Activated CD8-positive, alpha-beta memory T cell treated with anti-CD3 and anti-CD28 coated beads, Interleukin-2, amount 50 U/mL, for 4 hours (primary cell): ENCODE data around the gene SPEF1.

Experiments used
- DNase-seq: peaks from one replicate; pipeline ENCODE4 v3.0.0-alpha.2; 2020

The SPEF1 gene

DNA sequence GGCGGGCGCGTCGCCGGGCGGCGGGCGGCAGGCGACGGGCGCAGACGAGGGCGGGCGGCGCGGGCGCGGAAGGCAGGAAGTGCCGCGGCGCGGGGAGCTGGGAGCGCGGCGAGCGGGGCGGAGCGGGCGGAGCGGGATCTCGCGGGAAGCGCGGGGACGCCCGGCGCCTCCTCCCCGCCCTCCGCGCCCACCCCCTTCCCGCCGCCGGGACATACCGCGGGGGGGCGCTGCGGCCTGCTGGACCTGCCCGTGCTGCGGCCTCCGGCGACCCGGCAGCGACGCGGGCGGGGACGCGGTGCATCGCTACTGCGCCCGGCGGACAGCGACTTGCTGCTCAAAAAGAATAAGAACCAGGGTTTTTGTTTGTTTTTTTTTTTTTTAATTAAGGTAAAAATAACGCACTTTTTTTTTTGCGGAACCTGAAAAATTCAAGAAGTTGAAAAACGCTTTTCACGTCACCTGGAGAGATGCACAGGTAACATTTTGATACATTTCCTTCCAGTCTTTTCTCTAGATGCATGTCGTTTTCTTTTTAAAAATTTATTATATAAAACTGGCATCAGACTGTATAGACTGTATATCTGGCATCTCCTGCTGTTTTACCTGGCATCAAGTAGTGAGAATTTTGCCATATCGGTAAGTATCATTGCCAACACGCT, 5.5 kb upstream of the SPEF1 start, which contains the start of gene CENPB:
Gene CENPB (minus strand): TSS at position 76 of the 659 bp plus-strand sequence. CDS start 257 bp downstream, outside the sequence.
- peak; percentile 91 for DNase-seq

DNA sequence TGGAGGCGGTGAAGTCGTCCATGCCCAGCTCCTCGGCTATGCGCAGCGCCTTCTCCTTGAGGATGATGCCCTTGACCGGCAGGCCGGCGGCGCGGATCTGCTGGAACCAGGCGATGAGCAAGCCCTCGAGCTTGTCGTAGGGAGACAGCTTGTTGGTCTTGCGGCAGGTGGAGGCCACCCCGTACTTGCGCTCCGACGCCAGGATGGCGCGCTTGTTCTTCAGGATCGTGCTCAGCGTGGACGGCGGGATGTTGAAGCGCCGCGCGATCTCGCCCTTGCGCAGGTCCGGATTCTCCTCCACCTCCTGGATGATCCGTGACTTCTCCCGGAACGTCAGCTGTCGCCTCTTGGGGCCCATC, 4.9 kb upstream of the SPEF1 start:
- DNase-seq: no peak

DNA sequence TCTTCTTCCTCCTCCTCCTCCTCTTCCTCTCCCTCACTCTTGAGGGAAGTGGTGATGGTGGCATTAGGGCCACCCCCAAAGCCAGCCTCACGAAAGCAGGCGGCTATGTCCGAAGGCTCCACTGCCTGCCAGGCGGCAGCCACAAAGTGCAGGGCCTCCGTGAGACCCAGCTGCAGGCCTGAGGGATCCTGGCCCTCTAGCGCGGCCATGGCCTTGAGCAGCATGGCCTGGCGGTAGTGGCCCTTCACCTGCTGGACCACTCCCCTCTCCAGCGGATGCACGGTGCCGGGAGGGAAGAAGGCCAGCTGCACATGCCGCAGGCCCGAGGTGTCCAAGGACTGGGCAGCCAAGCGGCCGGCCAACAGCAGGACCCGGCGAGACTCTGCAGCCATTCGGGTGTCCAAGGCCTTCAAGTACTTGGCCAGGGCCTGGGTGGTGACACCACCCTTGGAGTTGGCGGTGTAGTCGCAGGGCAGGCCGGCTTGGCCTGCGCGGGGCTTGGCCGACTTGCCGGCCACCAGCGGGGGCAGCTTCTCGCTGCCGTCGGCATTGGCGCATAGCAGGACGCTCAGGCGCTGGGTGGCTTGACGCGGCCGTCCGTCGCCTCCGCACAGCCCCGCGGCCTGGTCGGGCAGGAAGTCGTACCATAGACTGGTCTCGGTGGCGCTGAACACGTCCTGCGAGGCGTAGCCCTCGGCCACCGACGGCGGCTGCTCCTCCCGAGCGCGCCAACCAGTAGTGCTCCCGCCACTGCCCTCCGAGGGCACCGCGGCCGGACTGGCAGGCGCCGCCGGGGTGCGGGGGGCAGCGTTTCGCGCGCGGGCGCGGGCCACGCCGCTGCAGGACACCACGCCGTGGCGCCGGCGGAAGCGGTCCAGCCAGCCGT, 4.2 kb upstream of the SPEF1 start:
- DNase-seq: no peak

DNA sequence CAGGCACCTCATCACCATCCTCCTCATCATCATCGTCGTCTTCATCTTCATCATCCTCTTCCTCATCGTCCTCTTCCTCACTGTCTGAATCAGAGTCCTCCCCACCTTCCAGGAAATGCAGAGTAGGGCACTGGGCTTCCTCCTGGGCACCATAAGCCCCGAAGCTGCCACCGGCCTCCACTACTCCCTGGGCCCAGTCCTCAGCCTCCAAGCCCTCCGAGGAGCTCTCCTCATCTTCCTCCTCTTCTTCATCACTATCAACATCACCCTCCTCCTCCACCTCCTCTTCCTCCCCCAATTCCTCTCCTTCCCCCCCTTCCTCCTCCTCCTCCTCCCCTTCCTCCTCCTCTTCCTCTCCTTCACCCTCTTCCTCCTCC, 3.6 kb upstream of the SPEF1 start:
- DNase-seq: no peak

DNA sequence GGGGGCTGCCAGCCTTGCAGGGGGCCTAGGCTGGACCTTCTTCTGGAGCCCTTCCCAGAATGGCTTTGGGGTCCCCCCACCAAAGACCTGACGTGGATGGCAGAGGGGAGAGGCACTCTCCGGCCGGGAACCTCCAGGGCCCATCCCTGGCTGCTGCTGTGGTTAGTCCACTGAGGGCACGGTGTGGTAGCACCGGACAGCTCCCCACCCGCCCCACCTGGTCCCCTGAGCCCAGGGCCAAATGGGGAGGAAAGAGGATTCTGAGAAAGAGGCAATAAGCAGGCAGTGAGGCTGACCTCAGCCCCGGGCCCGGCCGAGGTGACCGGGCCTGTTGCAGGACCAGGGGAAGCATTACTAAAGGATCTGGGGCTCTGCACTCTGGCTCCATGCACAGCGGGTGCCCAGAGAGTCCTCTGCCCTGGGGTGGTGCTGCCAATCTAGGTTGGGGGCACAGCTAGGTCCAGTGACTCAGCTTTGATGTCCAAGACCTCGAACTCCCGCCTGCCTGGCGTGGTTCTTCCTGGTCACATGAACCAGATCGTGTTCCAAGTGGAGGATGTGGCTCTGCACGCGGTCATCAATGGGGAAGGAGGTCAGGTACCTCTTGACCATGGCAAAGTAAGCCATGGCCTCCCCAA, 3.1 kb upstream of the SPEF1 start:
- DNase-seq: no peak

- no peak for DNase-seq
Observed at GRCh38 chr20:3783511-3784195, 2.4 kb upstream of the SPEF1 start.

GRCh38 chr20:3783068-3783489, 1.8 kb upstream of the SPEF1 start:
- DNase-seq: no peak

GRCh38 chr20:3782597-3782996, 1.3 kb upstream of the SPEF1 start:
- no peak for DNase-seq

DNA sequence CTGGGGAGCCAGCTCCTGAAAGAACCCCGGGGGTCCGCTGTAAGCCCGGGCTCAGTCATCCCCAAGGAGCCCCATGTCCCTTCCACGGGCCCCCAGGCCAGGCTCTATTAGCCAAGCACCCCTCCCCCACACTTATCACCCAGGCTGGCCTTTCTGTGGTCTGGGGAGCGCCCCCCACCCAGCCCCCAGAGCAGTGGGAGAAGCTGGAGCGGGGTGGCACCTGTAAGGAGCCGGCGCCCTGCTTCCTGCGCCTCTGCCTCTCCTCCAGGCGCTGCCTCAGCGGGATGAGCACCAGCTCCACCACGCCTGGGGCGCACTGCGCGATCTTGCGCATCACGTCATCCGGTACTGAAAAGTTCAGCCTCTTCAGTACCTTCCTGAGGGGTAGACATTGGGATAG, 2.3 kb downstream of the SPEF1 start:
- no peak for DNase-seq

DNA sequence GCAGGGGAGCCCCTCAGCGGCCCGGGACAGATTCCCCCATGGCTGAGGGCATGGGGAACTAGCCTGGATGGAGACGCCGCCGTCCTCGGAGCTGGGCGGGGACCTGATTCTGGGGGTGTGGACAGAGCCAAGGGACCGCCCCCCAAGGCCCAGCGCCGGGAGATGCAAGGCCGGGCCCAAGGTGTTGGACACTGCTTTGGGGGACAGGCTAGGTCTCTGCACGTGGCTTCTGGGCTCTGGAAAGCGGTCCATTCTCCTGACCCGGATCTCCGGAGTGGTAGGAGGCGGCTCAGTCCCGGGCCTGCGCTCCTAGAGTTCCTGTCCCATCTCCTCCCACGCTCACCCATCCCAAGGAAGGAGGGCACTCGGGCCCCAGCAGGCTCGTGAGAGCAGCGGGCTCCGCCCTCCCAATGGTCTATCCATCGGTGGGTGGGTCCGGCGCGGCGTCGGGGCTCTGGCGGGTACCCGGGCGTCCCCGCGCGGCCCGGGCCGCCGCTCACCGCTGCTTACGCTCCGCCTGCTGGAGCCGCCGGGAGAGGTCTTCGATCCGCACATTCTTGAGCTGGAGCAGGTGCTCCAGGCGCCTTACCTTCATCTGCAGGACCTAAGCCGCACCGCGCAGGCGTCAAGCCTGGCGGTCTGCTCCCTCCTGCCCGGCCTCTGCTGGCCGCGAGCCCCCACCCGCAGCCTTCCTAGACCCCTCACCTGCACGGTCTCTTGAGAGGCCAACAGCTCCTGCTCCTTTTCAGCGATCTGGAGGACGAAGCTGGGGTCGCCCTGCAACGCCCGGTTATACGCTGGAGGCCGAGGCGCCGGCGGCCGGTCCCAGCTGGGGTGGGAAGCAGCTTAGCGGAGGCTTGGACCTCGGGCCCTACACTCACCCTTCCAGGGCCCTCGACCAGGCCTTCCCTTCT, 3.3 kb downstream of the SPEF1 start:
- DNase-seq: peak; percentile 52

DNA sequence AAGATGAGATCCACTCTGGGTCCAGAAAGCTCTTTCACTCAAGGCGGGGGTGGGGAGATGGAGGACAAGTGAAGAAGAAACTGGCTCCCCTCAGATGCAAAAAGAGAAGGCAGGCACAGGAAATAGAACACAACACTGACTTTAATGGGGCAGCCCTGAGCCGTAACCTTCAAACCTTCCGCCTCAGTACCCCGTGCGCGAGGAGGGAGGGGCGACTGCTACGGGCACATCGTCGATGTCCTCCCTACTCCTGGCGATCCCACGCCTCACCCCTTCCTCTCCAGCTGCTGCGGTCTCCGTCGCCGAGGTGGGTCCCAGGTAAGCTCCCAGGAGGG, 3.9 kb downstream of the SPEF1 start:
- DNase-seq: no peak

DNA sequence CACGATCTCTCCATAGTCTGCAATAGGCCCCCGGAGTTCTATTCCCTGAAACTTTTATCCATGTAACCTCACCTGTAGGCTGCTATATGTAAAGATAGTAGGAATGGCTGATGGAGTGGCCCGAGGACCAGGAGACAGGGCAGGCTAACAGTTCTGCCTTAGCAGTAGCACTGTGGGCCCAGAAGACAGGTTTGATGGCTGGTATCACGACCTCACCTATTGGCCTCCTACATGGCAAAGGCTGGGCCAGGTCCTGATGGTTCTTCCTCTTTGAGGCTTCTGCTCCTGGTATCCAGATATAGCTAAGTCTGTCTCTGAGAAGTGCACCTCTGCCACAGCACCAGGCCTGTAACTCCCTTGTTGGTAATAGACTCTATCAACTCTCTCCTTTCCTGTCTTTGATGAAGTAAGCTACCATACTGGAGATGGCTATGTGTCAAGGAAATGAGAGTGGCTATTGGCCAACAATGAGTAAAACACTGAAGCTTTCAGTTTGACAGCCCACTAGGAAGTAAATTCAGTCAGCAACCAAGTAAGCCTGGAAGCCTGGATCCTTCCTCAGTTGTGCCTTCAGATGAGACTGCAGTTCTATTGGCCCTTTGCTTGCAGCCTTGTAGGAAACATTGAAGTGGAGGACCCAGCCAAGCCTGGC, 5.7 kb downstream of the SPEF1 start:
- DNase-seq: no peak

- no peak for DNase-seq
Observed at GRCh38 chr20:3771552-3772058, 9.6 kb downstream of the SPEF1 start.

- peak; percentile 84 for DNase-seq
Observed at GRCh38 chr20:3768342-3769130, 12.7 kb downstream of the SPEF1 start.

DNA sequence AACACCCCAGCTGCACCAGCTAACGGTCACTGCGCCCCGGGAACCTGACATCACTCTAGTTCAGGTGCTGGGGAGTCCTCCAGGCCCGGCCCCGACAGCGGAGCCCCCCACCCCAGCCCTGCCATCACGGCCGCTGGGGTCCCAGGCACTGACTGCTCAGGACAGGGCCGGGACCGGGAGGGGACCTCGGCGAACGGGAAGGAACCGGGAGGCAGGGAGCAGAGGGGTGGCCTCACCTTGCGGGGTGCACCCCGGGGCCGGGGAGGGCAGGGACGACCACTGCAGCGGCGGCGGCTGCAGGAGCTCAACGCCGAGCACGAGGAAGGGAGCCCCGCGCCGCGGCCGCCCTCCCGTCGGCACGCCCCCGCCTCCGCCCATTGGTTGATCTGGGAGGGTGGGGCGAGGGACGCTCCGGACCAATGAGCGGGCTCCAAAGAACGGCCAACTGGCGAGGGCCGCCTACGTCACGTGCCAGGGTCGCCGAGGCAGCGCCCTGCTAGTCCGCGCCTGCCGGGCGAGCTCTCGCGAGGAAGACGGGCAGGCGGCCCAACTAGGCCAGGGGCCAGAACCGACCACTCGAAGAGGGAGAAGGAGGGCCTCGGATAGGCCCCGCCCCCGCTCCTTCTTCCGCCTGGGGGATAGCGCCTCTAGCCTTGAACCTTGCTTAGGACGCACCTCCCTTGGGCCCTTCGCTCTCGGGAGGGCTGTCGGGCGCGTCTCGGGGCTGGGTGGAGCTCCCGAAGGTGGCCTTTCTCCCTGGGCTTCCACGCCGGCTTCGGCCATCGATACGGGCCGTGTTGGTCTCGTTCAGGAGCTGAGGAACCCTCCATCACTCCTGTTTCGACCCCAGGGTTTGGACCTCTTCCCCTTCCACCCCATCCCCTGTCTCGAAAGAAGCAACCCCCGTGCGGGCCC, 13.6 kb downstream of the SPEF1 start, which contains the start of gene ADISSP:
Gene ADISSP (minus strand): TSS at position 327 of the 915 bp plus-strand sequence. CDS start 7,653 bp downstream, outside the sequence.
- DNase-seq: peak; percentile 96

DNA sequence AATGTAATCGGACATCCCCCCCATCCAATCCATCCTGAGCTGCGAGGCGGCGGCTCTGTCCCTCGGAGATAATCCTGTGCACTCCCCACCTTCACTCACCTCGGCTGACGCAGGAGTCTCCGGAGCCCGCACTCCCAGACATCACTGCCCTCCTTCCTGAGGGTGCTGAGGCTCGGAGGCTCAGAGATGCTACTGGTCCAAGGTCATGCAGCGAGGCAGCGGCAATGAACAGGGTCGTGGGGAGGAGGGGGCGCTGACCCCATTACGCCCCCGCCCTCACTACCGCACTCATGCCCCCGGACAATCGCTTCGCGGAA, 14.2 kb downstream of the SPEF1 start:
- DNase-seq: no peak

- no peak for DNase-seq
Observed at GRCh38 chr20:3766422-3767109, 14.7 kb downstream of the SPEF1 start.

- DNase-seq: no peak
Observed at GRCh38 chr20:3765171-3765882, 15.9 kb downstream of the SPEF1 start.
